Caki2 (cell line): ENCODE measurements around the gene WWOX. TPM values are rescaled to one million over a fixed set of nuclear protein-coding genes. Genes with fewer than 3 reads are reported as not detected.

ENCODE experiments used
- DNase-seq: peaks from one replicate; pipeline ENCODE4 v3.0.0-alpha.2; 2015; ENCODE audit warnings: low read depth
- in situ Hi-C: cut with HindIII; loops from 2 replicates; pipeline ENCODE4 v1.10.0; 2016; ENCODE audit warnings: low sequenced_read_pairs, low pct_unique_long_range_greater_than_20kb, mixed read lengths
- total RNA-seq: library from RNA; depleted of rRNA; stranded (reverse); fragments of >200 nt; shearing (Covaris generic); gene quantifications from 2 replicates; pipeline ENCODE4 v1.2.3, GENCODE V29; 2014; ENCODE audit warnings: low replicate concordance

The WWOX gene
- total RNA-seq, 1 experiment from 2014 or later, result 15.1 TPM

- in situ Hi-C loops, result no loop called here
- DNase-seq, result no peak
These were observed 1011.5 kb downstream of the WWOX start for GRCh38 chr16:79110953-79111352.

DNA sequence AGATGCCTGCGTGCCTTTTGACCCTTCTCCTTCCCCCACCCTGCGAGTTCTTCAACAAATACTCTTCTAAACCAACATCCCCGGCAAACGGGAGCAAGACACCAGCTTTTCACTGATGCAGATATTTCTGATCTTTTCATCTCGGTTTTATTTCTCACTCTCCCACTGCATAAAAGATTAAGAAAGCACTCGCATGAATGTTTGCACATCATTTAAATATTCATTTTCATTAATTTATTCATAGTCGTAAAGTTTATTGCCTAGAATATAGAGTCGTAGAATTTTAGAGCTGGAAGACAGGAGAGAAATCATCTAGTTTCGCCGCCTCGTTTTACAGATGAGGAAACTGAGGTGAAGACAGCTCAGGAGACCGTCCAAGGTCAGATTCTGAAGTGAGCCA, 1013.0 kb downstream of the WWOX start:
- DNase-seq, result no peak
- in situ Hi-C loops, result no loop called here

GRCh38 chr16:79113826-79114225, 1014.4 kb downstream of the WWOX start:
- no peak for DNase-seq
- in situ Hi-C loops, result no loop called here

GRCh38 chr16:79114759-79115158, 1015.3 kb downstream of the WWOX start:
- DNase-seq, result no peak
- in situ Hi-C loops, result no loop called here

- in situ Hi-C loops, result no loop called here
These were observed 1022.5 kb downstream of the WWOX start for GRCh38 chr16:79121906-79122305.

DNA sequence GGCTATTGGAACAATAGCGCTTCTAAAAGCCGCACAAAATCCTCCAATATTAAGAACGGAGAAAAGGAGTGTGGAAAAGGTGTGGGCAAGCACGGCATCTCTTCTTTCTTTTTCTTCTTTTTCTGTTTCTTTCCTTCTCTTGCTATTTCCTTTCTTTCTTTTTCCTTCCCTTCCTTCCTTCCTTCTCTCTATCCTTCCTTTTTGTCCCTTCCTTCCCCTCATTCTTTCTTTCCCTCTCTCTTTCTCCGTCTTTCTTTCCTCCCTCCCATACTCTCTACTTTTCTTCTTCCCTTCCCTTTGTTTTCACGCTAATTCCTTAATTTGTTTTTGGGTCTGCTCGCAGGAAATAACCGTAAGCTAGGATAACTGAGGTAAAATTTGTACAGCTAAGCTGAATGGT, 1022.9 kb downstream of the WWOX start:
- in situ Hi-C loops, result no loop called here
- DNase-seq, result no peak

More at GRCh38 chr16:79121906-79122305, 1022.5 kb downstream of the WWOX start:
- DNase-seq, result no peak

- in situ Hi-C loops, result no loop called here
These were observed 1024.7 kb downstream of the WWOX start for GRCh38 chr16:79124016-79124756.

DNA sequence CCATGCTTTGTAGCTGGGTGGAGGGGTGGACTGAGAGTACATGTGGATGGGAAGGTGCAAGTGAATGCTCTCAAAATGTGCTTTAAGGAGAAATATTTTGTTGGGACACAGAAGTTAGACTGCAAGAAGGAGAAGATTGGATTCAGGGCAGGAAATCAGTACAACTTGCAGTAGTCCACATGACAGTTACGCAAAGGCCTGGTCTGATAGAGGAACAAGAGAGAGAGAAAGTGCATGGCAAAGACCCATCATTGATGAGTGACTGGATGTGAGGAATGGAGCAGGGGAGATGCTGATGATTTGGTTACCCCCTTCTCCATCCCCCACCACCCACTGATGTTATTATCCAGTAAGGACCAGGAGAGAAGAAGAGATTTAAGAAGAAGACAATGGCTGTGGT, 1028.3 kb downstream of the WWOX start:
- in situ Hi-C loops, result no loop called here

More at GRCh38 chr16:79124016-79124756, 1024.7 kb downstream of the WWOX start:
- no peak for DNase-seq

GRCh38 chr16:79128706-79129105, 1029.3 kb downstream of the WWOX start:
- no peak for DNase-seq
- in situ Hi-C loops, result no loop called here

More for the DNA sequence above, 1028.3 kb downstream of the WWOX start:
- no peak for DNase-seq

DNA sequence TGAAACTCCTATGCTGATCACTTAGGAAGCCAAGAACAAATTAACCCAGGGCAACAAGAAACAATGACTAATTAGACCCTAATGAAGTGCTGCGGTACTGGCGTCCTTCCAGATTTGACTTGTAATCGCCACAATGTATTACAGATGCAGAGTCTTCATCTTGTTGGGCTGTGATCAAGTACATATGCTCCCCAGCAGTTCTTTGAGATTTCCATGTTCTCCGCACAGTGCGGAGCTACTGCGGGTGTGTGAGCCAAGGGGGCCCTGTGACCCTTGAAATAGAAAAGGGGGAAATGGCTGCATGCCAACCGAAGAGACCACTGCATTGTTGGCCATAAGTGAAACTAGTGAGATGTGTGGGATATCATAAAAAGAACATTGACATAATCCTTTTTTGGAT, 1031.2 kb downstream of the WWOX start:
- in situ Hi-C loops, result no loop called here
- DNase-seq, result no peak

- no peak for DNase-seq
- in situ Hi-C loops, result no loop called here
These were observed 1032.0 kb downstream of the WWOX start for GRCh38 chr16:79131321-79132075.

DNA sequence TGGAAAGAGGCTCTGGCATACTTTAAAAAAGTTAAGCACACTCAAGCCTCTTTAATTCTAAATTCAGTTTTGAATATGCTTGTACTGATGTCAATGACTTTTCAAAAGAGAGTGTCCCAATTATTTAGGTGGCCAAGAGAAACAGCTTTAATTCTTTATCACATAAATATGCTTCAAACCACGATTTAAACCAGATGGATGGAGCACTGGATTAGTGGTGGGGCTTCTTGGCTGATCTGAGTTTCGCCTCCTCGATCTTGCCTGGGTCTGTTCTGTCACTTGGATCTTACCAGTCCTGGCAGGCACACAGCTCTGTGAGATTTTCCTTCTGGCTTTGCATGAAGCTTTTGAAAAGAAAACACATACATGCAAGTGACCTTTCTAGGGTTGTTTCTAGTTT, 1033.2 kb downstream of the WWOX start:
- no peak for DNase-seq
- in situ Hi-C loops, result no loop called here

DNA sequence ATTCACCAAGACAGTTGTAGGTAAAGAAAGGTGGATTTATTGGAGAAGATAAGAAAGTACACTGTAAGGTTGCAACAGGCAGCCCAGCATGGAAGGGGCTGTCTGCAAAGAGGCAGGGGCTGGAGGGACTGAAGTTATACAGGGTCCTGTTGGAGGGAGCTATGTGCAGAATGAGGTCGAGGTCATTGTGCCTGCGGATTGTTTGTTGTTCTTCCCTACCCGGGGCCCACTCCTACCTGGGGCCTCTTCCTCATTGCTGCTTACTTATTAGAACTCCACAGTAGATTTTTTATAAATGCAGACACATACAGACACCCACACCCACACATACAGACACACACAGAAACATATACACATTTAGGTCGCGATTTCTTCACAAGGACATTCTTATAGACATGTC, 1034.8 kb downstream of the WWOX start:
- DNase-seq, result no peak
- in situ Hi-C loops, result no loop called here

DNA sequence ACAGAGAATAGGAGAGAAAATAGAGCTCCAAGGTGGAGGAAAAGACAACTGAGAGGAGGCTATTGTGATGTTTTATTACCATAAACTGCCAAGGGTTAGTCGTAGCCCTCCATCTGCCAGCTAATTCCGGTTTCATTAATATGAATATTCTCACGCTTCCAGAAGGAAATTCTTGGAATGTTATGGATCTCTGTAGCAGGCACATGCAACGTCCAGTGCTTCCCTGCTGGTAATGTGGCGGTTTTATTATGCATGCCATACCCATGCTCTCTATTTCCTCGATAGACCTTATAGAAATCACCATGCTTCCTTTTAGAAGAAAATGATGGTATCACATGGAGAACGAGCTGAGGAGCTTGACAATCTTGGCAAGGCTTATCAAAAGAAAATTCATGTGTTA, 1037.5 kb downstream of the WWOX start:
- in situ Hi-C loops, result no loop called here
- DNase-seq, result no peak

DNA sequence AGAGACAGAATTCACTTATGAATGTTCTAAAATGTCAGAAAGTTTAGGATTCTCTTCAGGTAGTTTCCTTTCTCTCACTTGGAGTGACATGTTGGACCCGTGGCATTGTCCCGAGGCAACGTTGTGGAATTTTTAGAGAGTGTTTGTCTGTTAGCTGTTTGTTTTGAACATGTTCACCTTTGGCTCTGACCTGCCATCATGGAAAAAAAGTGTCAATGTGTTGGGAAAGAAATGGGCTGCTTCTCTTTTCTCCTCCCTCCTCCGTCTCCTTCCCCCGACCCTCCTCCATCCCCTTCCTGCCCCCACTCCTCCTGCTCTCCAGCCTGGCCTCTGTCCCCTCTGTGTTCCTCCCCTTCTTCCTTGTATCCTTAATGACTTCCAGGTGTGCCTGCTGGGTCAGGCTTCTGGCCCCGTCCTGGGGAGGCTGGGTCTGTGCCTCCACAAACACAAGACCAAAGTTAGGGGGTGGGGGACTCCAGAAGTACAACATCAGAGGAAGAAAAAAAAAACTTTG, 1038.0 kb downstream of the WWOX start:
- no peak for DNase-seq
- in situ Hi-C loops, result no loop called here

DNA sequence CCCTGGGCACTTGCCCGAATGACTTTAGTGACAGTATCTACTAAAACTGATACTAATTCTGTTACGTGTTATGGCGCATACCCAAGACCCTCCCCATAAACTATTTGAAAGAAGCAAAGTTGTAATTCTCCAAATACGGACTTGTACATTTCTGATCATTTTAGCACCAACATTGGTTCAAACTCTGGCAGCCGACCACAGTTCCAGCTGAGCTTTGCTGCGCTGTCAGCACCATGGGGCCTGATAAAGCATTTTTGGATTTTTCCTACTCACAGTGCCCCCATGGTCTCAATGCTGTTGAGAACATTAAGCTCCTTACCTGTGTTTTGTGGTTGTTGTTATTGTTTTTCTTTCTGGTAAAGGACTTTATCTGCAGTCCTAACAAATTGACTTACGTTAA, 1040.3 kb downstream of the WWOX start:
- no peak for DNase-seq
- in situ Hi-C loops, result no loop called here

DNA sequence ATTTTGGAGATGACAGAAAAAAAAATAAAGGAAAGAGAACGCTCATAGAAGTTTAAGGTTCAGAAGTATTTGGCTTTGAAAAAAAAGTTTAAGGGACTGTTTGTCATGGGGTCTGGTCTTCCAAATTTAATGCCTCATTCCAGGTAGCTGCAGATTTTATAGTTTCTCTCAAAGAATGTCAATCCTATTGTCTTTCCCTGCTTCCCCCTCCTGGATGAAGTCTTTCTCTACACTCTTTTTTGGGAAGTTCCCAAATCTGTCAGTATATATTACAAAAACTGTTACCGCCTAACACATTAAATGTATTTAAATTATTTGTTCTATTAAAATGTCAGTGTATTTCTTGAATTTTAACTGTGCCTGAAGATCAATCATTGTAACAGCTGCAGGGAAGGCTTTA, 1043.6 kb downstream of the WWOX start:
- in situ Hi-C loops, result no loop called here
- no peak for DNase-seq

GRCh38 chr16:79150151-79150550, 1050.7 kb downstream of the WWOX start:
- DNase-seq, result peak; percentile 2
- in situ Hi-C loops, result no loop called here

- in situ Hi-C loops, result no loop called here
These were observed 1051.3 kb downstream of the WWOX start for GRCh38 chr16:79150632-79151310.

More at GRCh38 chr16:79150632-79151310, 1051.3 kb downstream of the WWOX start:
- DNase-seq, result no peak
